ENCODE data around the gene CROCC2.

Gene CROCC2

GRCh38 chr2:240925191-240925567 lies 19.0 kb downstream of the CROCC2 start:
- no peak for DNase-seq

DNA sequence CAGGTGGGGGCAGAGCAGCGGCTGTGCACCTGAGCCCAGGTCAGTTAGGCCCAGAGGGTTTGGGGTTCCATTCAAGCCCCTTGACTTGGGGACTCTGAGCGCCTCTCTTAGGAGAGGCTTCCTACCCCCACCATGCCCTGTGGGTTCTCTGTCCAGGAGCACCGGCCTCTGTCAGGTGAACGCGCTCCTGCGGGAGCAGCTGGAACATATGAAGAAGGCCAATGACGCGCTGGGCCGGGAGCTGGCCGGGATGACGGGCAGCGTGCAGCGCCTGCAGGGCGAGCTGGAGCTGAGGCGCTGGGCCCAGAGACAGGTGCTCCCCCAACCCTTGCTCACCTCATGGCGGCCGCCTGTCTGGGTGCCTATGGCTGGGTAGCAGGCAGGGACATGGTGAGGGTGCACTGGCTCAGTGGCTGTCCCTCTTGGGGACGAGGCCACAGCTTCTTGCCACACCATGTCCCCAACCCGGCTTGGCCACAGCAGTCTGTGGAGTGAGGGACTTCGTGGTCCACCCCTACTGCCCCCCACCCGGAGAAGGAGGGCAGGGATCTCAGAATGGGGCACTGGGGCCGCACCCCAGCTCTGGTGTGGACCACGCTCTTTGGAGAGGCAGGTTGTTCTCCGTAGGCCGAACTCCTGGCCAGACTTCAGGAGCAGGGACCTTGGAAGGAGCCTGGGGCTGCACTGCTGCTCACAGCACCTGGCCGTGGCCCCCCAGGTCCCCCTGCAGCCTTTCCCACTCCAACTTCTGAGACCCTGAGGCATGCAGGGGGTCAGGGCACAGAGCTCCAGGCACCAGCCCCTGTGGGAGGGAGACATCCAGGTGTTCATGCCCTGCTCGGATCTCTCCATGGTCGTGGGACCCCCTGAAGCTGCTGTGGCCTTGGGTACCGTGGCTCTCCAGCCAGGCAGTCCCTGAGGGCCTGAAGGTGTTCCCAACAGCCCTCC lies 19.7 kb downstream of the CROCC2 start:
- DNase-seq = no peak

GRCh38 chr2:240926516-240927389 lies 20.6 kb downstream of the CROCC2 start:
- no peak for DNase-seq

- DNase-seq = no peak
These were observed 21.2 kb downstream of the CROCC2 start for GRCh38 chr2:240927390-240927781.

GRCh38 chr2:240928476-240929363 lies 22.6 kb downstream of the CROCC2 start:
- no peak for DNase-seq

DNA sequence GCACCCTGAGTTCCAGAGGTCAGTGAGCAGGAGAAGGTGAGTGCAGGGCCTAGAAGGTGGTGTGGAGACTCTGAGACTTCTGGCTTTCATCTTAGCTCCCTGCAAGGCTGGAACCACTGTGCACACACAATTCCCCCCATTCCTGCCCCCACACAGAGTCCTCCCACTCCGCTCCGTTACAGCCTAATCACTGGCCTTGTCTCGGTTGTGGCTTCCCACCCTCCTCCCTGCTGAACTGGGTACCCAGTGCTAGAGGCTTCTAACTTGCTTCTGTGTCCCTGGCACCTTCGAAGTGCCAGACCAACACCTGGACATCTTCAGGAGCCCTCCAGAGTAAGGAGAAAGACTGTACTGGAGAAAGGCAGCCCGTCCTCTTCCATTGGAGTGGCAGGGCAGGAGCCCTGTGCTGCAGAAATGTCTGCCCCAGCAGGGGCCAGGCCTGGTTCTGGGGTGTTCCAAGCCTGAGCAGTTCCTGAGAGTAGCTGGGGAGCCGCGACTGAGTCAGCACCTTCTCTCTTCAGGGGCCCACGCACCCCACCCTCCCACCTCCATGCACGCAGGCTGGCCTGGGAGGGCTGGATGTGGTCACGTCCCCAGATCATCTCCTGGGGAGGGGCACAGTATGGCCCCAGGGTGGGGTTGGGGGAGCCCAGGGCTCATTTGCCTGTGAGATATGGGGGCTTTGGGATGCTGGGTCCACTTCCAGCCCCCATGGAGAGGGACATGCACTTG lies 23.4 kb downstream of the CROCC2 start:
- no peak for DNase-seq

DNA sequence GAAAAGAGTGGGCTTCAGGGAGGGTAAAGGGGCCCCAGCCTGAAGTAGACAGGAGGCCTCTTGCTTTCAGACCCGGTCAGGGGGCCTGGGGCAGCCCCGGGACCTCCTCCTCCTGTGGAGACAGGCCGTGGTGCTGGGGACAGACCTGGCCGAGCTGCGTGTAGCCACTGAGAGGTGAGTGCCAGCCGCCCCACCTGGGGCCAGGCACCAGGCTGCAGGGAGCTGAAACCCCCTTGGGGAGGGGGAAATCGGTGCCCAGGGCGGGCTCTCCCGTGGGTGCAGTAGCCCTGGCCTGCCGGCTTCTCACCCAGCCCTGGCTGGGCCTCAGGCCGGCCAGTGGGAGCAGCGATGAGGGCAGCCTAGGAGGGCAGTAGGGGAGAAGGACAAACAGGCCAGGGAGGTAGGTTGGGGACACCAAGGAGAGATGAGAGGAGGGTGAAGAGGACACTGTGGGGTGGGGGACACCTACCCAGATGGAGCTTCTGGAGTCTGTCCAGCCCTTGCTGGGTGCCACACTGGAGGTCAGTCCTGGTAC lies 24.0 kb downstream of the CROCC2 start:
- DNase-seq = no peak

- DNase-seq = no peak
These were observed 24.6 kb downstream of the CROCC2 start for GRCh38 chr2:240930631-240931318.

- DNase-seq = no peak
These were observed 25.3 kb downstream of the CROCC2 start for GRCh38 chr2:240931319-240931949.

DNA sequence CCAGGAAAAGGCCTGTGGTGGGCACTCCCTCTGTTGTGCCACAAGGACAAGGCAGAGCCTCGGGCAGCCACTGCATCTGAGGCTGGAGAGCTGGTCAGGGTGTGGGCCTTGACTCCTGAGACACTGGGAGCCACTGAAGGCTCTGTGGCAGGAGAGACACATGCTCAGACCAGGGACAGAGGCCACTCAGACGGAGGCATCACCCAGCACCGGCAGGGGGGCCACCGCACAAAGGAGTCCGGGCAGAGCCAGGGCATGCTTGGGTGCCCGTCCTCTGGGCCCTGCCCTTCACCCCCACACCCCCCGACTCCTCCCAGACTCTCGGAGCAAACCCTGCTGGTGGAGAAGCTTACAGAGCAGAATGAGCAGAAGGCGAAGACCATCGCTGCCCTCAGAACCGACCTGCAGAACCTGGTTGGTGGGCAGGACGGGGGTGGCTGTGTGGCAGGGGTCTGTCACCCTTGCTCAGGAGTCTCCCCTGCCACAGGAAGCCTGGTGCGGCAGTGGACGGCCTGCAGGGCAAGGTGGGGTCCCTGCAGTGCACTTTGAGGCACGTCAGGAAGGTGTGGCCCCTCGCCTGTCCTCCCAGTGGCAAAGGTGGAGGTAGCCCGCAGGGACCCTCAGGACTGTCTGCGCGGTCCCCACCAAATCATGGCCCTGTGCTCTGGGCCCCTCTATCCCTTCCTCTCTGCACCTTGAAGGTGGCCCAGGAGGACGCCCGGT lies 26.0 kb downstream of the CROCC2 start:
- DNase-seq = no peak

GRCh38 chr2:240932724-240933047 lies 26.6 kb downstream of the CROCC2 start:
- DNase-seq = no peak

DNA sequence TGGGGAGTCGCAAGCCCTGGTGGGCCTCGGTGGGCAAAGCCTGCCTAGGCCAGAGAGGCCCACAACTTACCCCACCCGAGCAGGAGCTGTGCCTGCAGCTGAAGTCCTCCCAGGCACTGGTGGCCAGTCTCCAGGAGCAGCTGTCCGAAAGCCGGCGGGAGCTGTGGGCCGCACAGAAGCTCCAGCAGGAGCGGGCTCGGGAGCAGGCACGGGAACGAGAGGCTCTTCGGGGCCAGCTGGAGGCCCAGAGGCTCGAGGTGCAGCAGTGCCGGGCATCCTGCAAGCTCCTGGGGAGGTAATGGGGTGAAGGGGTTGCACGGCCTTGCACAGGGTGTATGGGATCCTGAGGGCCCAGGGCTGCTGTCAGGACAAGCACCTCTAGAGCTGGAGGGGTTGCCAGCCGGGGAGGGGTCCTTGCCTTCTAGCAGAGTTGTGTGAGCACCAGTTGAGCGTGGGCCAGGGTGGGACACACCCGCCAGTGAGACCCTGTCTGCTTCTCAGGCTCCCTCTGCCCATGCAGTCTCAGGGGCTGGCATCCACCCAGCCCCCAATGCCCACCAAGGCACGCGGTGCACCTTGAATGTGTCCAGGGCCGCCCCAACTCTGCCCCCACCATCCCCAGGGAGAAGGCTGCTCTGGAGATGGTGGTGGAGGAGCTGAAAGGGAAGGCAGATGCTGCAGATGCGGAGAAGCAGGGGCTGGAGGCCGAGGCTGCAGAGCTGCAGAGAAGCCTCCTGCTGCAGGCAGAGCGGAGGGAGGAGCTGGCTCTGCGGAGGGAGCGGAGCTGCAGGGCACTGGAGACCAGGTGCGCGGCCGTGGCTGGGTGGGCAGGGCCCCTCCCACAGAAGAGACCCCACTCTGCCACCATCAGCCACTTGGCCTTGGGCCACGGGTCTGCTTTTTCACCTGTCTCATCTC lies 27.2 kb downstream of the CROCC2 start:
- no peak for DNase-seq

DNA sequence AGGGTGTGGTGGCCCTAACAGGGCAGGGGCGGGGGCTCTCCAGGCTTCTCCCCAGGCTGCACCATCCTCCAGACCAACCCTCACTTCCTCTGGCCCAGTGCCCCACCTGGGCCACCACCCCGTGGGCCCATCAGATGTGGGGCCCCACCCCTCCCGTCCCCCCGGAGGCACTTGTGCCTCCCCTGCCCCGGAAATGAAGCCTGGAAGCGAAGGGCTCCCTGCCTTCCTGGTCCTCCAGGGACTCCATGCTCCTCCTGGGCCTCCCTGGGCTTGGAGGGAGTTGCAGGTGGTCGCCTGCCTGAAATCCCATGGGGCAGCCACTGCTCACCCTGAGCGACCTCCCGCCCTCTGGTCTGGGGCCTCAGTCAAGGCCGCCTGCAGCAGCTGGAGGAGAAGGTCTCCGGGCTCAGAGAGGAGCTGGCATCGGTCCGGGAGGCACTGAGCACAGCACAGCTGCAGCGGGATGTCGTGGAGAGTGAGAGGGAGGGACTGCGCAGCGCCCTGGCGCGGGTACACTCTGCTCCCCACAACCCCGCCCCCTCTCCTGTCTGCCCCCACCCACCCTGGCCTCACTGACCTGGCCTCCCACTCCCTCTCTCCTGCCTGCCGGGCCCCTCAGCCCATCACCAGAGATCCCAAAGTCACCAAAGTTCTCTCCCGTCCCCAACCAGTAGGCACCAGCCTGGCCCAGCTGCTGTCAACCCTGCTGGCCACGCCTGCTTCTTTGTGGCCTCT lies 28.0 kb downstream of the CROCC2 start:
- DNase-seq = no peak

DNA sequence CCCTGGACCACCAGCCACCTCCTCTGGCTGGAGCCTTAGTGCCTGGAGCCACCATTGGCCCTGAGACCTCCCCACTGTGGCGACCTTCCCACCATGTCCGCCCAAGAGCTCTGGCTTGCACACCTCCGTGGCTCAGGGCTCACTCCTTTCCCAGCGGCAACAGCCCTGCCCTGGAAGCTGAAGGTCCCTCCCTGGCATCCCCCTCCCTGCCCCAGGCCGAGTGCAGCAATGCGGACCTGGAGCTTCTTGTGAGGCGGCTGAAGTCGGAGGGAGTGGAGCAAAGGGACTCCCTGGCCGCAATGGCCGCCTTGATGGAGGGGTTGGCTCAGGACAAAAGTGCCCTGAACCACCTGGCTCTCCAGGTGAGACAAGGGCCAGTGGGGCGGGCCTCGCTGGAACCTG lies 28.6 kb downstream of the CROCC2 start:
- no peak for DNase-seq

GRCh38 chr2:240935103-240935876 lies 29.2 kb downstream of the CROCC2 start:
- no peak for DNase-seq

DNA sequence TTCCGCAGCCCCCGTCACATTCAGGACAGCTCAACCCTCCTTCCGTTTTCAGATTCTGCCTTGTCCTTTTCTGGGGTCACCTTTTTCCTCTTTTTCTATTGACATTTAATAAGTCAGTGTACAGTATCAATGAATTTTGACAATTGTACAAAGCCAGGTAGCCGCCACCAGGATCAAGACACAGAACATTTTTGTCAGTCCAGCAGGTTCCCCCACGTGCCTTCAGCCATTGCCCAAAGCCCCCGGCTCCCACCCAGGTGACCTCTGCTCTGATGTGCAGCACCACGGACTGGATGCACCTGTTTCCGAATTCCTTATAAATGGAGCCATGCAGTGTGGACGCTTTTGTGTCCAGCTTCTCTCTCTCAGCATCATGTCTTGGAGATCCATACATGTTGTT lies 30.0 kb downstream of the CROCC2 start:
- no peak for DNase-seq

GRCh38 chr2:240946046-240946445 lies 39.9 kb downstream of the CROCC2 start:
- DNase-seq = no peak

Data from NCI-H2081 treated with DMSO at 0.1 percent for 48 hours (cell line).